ENCODE data around the gene SRRD.

DNA sequence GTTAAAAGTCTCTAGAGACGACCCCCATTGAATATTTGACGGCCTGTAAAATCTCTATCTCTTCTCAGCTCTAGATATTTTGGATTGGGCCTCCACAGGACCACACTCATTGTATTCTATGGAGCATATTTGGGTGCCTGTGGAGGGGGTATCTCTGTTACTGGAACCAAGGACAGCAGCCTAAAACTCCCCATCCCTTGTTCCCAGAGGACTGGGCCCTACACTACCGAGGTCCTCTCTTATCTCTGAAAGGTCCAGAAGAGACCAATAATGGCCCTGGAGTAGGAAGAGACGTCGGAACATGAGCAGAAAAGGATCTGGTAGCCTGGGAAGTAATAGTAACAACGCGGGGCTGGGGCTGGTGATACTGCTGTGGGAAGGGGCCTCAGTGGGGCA lies 636 bp upstream of the SRRD start:
- TF ChIP-seq, protein P1, sequence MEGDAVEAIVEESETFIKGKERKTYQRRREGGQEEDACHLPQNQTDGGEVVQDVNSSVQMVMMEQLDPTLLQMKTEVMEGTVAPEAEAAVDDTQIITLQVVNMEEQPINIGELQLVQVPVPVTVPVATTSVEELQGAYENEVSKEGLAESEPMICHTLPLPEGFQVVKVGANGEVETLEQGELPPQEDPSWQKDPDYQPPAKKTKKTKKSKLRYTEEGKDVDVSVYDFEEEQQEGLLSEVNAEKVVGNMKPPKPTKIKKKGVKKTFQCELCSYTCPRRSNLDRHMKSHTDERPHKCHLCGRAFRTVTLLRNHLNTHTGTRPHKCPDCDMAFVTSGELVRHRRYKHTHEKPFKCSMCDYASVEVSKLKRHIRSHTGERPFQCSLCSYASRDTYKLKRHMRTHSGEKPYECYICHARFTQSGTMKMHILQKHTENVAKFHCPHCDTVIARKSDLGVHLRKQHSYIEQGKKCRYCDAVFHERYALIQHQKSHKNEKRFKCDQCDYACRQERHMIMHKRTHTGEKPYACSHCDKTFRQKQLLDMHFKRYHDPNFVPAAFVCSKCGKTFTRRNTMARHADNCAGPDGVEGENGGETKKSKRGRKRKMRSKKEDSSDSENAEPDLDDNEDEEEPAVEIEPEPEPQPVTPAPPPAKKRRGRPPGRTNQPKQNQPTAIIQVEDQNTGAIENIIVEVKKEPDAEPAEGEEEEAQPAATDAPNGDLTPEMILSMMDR (IDR thresholded peaks at IDR 0.05) = no peak
- TF ChIP-seq SIN3A (IDR thresholded peaks at IDR 0.05; ENCODE audit: borderline replicate concordance, insufficient read depth, low read depth, low read length) = no peak
- TF ChIP-seq POLR2AphosphoS5 (IDR thresholded peaks at IDR 0.05; ENCODE audit: low read depth, low read length) = no peak

All from Panc1 (cell line).